Activated T-cell treated with anti-CD3 and anti-CD28 coated beads for 24 hours (primary cell): ENCODE measurements around the gene MRPL55.
A peak's percentile ranks its signal among the peaks of the same experiment; 100 is the strongest.

Experiments used
- DNase-seq: peaks from one replicate; pipeline ENCODE4 v3.0.0-alpha.2; 2020; ENCODE audit warnings: low read depth

The MRPL55 gene

GRCh38 chr1:228070173-228070572 lies 38.9 kb downstream of the MRPL55 start:
- no peak for DNase-seq

DNA sequence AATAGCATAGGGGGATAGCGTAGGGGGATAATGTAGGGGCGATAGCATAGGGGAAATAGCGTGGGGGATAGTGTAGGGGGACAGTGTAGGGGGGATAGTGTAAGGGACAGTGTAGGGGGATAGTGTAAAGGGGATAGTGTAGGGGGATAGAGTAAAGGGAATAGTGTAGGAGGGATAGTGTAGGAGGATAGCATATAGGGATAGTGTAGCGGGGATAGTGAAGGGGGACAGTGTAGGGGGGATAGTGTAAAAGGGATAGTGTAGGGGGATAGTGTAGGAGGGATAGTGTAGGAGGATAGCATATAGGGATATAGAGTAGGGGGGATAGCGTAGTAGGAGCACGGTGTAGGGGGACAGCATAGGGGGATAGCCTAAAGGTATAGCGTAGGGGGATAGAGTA lies 40.7 kb downstream of the MRPL55 start:
- no peak for DNase-seq

DNA sequence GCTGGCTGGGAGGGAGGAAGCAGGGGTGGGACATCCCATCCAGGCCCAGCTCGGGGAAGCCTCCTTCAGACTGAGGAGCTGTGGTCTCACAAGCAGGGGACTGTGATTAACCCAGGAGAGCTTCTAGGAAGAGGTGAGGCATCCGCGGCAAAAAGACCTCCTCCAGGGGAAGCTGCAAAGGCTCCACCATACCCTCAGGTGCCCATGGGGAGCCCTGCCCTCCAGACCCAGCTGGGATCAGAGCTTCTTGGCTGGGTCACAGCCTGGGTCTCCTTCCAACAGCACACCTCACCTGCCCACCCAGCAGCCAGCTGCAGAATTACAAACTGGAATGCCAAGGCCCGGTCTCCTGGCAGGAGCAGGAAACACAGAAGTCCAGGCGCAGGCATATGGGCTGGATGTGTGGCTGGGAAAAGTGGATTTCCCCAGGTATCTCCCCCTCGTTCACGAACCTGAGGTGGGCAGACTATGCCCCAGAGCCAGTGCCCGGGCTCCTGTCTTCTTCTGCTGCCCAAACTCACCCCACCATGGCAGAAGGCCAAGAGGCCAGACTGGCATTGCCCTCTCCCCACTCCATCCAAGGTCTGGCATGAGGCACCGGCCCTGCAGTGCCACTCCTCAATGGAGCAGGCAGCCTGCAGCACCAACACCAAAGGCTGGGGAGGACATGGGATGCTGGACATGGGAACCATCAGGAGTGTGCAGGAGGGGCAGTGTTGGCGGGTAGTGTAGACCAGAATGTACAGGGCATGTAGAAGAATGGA lies 42.0 kb downstream of the MRPL55 start:
- no peak for DNase-seq

DNA sequence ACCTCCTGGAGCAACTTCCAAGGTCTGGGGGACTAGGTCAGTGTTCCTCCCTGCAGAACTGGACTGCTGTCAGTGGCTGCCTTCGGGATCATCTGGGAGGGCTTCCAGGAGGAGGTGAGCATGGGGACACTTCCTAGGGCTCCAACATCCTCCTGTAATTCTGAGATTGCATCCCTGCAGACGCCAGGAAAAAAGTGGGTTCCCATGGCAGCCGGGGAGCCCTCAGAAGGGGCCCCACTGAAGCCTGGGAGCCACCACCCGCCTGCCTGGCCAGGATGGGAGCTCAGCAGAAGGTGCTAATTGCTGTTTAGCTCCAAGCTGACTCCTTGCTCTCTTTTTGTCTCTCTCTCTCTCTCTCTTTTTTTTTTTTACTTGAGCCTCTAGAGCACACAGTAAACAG lies 42.7 kb downstream of the MRPL55 start:
- DNase-seq: no peak

- no peak for DNase-seq
Measured at GRCh38 chr1:228065543-228066347, 43.4 kb downstream of the MRPL55 start.

DNA sequence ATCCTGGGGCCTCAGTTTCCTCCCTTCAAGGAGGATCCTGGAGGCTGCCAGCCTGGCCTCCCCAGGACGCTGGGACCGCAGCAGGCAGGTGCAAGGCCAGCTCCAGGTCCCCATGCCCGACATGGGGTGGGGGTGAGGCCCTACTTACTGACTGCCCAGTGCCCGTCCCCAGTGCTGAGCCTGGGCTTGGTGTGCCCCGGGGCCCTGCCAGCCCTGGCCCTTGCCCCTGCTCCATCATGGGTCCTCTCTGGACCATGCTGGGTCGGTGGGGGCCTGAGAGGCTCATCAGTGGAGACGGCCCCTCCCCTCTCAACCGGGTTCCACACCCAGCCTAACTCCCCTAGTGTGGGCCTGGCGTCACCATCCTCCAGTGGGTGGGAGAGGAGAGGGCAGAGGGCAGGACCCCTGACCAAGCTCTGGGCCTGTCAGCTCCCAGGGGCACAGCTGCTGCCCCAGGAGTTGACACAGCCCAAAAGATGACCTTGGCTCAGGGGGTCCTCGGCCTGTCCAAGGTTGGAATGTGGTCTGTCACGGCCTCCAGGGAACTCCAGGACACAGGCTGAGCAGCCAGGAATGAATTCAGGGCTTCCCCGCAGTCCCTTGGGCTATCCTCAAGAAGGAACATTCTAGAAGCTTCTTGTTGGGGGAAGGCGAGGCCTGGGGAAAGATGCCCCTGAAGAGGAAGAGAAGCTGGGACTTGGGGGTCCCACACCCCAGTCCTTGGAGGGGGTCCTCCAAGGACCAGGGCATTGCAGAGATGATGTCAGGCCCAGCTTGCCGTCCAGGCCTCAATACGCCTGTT lies 44.2 kb downstream of the MRPL55 start:
- no peak for DNase-seq

- DNase-seq: no peak
Measured at GRCh38 chr1:228064296-228064695, 44.8 kb downstream of the MRPL55 start.

- no peak for DNase-seq
Measured at GRCh38 chr1:228063251-228064191, 45.6 kb downstream of the MRPL55 start.

DNA sequence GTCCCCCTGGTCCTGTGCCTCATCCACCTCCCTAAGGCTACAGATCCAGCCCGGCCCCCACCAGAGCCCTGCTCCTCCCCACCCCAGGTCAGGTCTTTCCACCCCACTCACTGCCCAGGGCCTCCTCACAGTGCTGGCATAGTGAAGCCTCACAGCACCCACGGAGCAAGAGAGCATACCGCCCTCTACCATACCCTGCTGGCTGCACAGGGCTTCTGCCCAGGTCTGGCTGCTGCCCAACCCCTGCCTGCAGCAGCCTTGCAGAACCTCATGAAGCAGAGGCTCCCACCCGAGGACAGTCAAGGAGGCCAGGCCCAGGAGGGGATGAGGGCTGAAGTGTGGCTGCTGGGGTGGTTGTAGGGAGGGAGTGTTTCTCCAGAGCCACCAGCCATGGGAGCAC lies 46.3 kb downstream of the MRPL55 start:
- DNase-seq: no peak

- no peak for DNase-seq
Measured at GRCh38 chr1:228062085-228062791, 46.9 kb downstream of the MRPL55 start.

DNA sequence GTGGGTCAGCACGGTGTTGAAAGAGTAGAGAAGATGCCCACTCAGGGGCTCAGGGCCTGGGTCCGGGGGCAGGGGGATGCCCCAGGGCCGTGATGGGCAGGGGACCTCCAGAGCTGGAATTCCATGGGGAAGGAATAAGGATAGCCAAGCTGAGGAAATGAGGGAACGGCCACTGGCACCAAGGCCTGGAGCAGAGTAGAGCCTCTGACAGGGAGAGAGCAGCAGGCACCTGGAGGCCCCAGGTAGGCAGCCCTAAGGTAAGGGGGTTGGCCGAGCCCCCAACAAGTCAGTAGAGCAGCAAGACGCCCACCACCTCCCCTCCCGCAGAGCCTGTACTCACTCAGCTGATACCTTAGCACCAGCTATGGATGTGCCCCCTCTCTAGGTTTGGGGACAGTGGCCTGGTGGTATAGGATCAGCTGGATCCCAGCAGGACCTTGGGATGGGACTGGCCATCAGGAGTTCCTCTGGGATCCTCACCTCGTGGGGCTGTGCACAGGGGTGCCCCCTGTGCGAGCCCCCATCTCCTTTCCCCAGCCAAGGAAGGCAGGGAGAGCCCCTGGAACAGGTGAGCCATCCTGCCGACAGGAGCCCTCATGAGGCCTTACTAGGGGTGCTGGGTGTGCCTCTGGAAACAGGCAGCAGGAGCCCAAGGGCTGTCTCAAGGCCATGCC lies 47.6 kb downstream of the MRPL55 start:
- no peak for DNase-seq

DNA sequence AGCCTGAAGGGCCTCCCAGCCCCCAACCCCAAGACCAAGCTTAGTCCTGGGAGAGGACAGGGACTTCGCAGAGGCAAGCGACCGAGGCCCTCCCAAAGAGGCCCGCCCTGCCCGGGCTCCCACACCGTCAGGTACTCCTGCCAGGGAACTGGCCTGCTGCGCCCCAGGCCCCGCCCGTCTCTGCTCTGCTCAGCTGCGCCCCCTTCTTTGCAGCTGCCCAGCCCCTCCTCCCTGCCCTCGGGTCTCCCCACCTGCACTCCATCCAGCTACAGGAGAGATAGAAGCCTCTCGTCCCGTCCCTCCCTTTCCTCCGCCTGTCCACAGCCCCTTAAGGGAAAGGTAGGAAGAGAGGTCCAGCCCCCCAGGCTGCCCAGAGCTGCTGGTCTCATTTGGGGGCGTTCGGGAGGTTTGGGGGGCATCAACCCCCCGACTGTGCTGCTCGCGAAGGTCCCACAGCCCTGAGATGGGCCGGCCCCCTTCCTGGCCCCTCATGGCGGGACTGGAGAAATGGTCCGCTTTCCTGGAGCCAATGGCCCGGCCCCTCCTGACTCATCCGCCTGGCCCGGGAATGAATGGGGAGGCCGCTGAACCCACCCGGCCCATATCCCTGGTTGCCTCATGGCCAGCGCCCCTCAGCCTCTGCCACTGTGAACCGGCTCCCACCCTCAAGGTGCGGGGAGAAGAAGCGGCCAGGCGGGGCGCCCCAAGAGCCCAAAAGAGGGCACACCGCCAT lies 48.5 kb downstream of the MRPL55 start:
- DNase-seq: no peak

DNA sequence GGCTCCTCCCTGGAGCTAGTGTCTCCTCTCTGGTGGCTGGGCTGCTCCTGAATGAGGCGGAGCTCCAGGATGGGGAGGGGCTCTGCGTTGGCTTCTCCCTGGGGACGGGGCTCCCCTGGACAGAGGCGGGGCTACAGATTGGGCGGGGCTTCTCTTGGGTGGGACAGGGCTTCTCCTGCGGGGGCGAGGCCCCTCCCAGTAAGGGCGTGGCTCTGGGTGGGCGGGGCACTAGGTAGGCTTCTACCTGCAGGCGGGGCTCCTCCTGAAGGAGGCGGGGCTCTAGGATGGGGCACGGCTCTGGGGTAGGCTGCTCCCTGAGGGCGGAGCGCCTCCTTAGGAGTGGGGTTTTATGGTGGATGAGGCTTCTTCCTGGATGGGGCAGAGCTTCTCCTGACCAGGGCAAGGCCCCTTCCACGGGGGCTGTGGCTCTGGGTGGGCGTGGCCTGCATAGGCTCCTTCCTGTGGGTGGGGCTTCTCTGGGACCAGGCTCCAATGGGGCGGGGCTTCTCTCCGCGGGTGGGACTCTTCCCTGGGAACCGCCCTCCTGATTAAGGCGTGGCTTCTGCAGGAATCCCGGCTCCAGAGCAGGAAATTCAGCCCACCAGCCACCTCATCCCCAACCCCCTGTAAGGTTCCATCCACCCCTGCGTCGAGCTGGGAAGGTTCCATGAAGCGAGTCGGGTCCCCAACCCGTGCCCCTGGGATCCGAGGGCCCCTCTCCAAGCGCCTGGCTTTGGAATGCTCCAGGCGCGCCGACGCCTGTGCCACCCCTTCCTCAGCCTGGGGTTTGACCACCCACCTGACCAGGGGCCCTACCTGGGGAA lies 49.3 kb downstream of the MRPL55 start:
- peak; percentile 42 for DNase-seq

- DNase-seq: no peak
Measured at GRCh38 chr1:228058949-228059633, 50.0 kb downstream of the MRPL55 start.

DNA sequence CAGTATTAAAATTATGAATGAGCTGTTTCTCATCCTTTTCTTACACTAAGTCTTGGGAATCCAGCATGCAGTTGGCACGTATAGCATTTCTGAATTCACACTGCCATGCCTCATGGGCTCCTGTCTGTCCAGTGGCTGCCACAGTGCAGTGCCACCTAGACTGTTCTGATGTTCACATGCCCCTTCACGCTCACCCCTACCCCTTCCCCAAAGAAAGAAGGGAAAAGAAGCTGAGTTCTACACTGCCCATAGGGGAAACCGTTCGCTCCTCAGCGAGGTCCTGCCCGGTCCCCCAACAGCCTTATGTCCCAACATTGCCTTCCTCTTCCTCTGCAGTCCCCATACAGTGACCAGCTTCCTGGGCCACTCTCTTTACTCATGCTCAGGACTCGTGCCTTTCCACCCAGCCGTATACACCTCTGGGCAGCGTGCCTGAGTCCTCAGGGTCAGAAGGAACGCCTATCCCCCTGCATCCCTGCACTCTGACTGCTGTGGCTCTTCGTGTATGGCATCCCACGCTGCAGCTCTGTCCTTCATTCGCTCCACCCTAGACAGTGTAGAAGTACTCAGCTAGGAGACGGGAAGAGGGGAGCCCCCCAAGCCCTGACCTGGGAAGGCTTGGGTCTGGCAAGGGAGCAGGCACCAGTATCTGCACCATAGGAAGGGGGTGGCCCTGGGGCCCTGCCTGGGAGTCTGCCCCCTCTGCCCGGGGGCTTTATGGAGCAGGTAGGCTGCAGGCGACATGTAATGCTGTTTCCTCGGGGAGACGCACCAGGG lies 50.7 kb downstream of the MRPL55 start:
- no peak for DNase-seq
